ENCODE data around the gene STIM1.
"Not testable (repeated sequence)": the region's sequence is repeated elsewhere in the genome, so short reads cannot be mapped to it uniquely, and the experiment has no call there.

The STIM1 gene

GRCh38 chr11:3885855-3886254 lies 30.4 kb downstream of the STIM1 start:
- DNase-seq (ENCODE audit: low read depth, low spot score), result no peak

DNA sequence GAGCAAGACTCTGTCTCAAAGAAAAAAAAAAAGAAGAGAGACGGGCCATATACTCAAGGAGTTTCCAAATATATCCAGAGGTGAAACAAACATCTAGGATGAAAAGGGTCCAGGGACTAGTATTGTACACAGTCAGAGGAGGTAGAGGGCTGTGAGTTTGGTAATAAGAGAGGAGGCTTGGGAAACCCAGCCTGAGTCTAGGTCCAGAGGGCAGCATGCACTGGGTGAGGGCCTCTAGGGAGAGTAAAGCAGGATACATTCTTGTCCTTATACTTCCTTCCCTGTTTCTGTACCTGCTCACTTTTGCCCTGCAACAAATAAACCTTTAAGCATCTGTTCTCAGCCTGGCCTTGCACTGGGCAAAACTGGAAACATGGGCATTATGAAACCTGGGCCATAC lies 31.5 kb downstream of the STIM1 start:
- DNase-seq (ENCODE audit: low read depth, low spot score), result no peak

DNA sequence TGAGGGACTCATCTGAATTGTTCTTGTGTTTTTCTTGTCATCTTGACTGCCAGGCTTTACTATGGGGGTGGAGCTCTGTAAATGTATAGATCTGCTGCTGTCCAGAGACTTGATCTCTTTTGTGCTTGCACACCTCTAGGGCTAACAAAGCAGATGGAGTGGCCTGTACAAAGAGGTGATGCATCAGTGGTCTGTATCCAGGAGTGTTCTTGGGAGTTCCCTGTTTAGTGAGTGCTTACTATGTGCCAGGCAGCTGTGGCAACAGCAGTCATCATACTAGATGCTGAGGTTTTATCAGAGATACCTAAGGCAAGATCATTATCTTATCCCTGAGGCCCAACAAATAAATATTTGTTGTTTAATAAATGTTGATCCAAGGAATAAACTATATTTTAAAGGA lies 33.4 kb downstream of the STIM1 start:
- no peak for DNase-seq (ENCODE audit: low read depth, low spot score)

- no peak for DNase-seq (ENCODE audit: low read depth, low spot score)
Measured at GRCh38 chr11:3890014-3890413, 34.5 kb downstream of the STIM1 start.

DNA sequence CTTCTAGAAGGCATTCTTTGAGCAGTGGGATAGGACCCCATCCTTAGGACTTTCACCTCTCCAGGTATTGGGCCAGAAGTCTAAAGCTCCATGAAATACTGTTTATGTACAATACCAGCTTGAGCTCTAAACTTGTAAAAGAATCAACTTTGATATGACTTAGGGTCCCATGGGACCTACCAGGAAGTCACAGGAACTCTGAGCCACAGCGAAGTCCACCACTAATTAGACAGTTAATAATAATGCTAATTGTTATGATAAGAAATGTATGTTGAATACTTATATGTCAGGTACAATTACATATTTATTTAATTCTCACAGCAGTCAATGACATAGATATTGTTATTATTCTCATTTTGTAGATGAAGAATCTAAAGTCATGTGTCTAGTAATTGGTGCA lies 35.3 kb downstream of the STIM1 start:
- no peak for DNase-seq (ENCODE audit: low read depth, low spot score)

DNA sequence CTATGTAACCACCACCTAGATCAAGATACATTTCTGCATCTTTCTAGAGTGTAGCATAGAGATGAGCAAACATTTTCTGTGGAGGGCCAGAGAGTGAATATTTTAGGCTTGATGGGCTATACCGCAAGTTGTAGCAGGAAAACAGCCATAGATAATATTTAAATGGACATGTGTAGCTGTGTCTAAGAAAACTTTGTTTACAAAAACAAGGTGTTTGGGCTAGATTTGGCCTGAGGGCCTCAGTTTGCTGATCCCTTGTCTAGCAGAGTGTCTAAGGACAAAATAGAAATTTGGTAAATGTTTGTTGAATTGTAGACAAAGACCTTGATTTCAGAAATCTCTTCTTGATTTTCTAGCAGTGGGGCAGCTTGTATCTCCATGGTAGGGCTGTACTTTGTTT lies 36.3 kb downstream of the STIM1 start:
- no peak for DNase-seq (ENCODE audit: low read depth, low spot score)

- DNase-seq (ENCODE audit: low read depth, low spot score), result no peak
Measured at GRCh38 chr11:3892156-3892555, 36.7 kb downstream of the STIM1 start.

GRCh38 chr11:3893311-3893710 lies 37.8 kb downstream of the STIM1 start:
- no peak for DNase-seq (ENCODE audit: low read depth, low spot score)

GRCh38 chr11:3894128-3894731 lies 38.8 kb downstream of the STIM1 start:
- DNase-seq (ENCODE audit: low read depth, low spot score), result no peak

DNA sequence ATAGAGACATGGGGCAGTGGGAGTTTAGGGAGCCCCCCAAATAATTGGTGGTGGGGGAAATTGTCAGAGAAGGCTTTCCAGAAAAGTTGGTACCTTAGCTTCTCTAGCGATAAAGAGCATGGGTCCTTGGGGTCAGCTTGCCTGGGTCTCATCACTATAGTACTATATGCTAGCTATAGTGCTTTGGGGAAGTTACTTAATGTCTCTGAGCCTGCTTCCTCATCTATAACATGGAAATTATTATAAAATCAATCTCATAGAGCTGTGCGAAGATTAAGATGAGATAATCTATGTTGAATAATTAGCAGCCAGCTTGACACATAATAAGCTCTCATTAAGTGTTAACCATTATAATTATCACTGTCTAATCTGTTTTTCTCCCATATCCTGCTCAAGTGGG lies 41.2 kb downstream of the STIM1 start:
- DNase-seq (ENCODE audit: low read depth, low spot score), result no peak

- not testable (repeated sequence) for DNase-seq (ENCODE audit: low read depth, low spot score)
Measured at GRCh38 chr11:3900230-3900629, 44.8 kb downstream of the STIM1 start.

DNA sequence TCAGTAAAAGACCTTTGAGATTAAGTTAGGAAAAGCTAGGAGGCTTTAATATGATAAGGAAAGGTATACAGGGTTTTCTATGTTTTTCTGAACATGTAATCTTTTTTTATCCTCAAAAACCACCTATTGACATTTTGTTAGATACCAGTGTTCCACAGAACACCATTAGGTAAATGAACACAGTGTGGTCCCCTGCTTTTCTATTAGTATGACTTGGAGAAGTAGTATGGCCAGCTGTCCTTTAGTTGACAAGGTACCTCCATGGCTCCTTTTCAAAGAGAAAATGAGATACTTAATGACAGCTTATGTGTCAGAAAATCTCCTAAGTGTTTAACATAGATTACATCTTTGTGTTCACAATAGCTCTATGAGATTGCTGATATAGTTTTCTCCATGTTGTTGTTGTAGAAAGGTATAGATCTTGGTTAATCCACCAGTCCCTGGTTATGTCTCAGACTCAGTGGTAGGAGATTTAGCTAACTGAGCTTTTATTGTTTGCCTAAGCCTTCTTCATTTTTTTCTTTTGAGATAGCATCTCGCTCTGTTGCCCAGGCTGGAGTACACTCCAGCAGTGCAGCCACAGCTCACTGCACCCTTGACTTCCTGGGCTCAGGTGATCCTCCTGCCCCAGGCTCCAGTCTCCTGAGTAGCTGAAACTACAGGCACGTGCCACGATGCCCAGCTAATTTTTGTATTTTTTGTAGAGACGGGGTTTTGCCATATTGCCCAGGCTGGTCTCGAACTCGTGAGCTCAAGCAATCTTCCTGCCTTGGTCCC lies 46.0 kb downstream of the STIM1 start:
- no peak for DNase-seq (ENCODE audit: low read depth, low spot score)

GRCh38 chr11:3902441-3902840 lies 47.0 kb downstream of the STIM1 start:
- DNase-seq (ENCODE audit: low read depth, low spot score), result no peak

GRCh38 chr11:3903207-3903896 lies 47.9 kb downstream of the STIM1 start:
- no peak for DNase-seq (ENCODE audit: low read depth, low spot score)

- no peak for DNase-seq (ENCODE audit: low read depth, low spot score)
Measured at GRCh38 chr11:3904228-3904627, 48.8 kb downstream of the STIM1 start.

DNA sequence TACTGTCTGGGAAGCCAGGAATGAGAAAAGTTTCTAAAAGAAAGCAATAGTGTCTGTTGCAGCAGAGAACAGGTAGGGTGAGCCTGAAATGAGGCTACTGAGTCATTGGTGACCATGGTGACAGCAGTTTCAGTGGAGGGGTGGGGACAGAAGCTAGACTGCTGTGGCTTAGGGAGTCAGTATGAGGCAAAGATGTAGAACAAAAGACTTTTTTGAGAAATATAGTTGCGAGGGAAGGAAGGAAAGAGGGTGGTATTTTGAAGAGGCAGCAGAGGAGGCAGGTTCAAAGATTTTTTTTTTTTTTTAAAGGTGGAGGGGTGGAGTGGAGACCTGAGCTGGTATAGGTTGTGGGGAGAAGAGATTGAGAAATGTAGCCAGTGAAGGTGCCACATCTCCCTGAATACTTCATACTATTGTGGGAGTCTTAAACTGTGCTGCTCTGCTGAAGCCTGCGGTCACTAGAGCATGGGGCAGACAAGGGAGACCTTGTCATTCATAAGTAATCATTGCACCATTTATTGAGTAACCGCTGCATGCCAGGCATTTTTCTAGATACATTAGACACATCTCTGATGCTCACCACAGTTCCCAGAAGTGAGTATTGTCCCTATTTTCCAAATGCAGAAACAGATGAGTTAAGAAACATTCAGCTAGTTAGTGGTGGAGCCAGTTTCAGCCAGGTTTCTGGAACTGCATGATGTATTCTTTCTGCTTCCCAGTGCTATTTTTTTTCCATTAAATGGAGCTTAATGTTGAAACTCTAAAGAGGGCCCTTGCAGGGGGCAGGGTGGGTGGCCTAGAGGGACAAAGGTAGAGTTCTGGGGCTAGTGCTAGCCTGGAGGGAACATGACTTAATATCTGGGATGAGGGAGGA lies 49.9 kb downstream of the STIM1 start:
- DNase-seq (ENCODE audit: low read depth, low spot score), result no peak

- no peak for DNase-seq (ENCODE audit: low read depth, low spot score)
Measured at GRCh38 chr11:3906166-3906565, 50.7 kb downstream of the STIM1 start.

GRCh38 chr11:3907590-3907989 lies 52.1 kb downstream of the STIM1 start:
- DNase-seq (ENCODE audit: low read depth, low spot score), result no peak

- DNase-seq (ENCODE audit: low read depth, low spot score), result no peak
Measured at GRCh38 chr11:3909901-3910300, 54.4 kb downstream of the STIM1 start.

DNA sequence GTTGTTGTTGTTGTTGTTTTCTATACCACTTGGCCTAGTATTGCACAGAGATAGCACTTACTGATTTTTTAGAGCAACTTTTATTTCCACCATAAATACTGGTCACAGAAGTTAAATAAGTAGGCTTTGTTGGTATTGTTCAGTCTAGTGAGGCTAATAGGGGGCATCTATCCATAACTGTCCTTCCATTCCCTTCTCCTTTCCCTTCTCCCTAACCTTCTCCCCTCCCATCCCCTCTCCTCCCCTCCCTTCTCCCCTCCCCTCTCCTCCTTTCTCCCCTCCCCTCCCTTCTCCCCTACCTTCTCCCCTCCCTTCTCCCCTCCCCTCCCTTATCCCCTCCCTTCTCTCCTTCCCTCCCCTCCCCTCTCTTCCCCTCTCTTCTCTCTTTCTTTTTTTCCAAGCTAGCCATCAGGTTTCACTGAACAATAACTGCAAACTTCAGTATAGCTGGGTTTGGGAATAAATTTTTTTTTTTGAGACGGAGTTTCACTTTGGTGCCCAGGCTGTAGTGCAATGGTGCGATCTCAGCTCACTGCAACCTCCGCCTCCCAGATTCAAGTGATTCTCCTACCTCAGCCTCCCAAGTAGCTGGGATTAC lies 56.5 kb downstream of the STIM1 start:
- no peak for DNase-seq (ENCODE audit: low read depth, low spot score)

DNA sequence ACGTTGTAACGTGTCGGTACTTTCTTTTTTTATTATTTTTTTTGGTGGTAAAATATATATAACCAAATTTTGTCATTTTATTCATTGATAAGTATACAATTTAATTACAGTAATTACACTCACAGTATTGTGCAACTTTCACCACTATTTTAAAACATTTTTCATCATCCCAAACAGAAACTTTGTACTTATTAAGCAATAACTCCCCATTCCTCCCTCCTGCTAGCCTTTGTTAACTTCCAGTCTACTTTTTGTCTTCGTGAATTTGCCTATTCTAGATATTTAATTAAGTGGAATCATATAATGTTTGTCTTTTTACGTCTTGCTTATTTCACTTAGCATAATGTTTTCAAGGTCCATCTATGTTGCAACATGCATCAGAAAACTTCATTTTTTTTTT lies 58.5 kb downstream of the STIM1 start:
- no peak for DNase-seq (ENCODE audit: low read depth, low spot score)

DNA sequence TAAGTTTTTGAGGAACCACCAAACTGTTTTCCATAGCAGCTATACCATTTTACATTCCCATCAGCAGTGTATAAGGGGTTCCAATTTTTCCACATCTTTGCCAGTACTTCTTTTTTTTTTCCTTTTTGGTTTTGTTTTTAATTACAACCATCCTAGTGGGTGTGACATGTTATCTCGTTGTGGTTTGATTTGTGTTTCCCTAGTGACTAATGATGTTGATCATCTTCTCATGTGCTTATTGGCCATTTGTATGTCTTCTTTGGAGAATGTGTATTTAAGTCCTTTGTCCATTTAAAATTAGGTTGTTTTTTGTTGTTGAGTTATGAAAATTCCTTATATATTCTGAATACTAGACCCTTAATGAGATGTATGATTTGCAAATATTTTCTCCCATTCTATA lies 59.3 kb downstream of the STIM1 start:
- DNase-seq (ENCODE audit: low read depth, low spot score), result no peak
